DND-41 (cell line): ENCODE data around the gene OSBPL9.

ENCODE experiments used
- EZH2 ChIP-seq: IDR thresholded peaks from 3 replicates; pipeline ENCODE4 v1.6.1; 2012; ENCODE audit warnings: borderline replicate concordance, low read depth, mild to moderate bottlenecking, moderate library complexity, low read length, inconsistent platforms; ENCODE audit not compliant: severe bottlenecking
- TF ChIP-seq, protein P1 (sequence below): IDR thresholded peaks from 2 replicates; pipeline ENCODE4 v1.5.1; 2012; ENCODE audit warnings: borderline replicate concordance, low read length, moderate library complexity, mild to moderate bottlenecking; ENCODE audit not compliant: poor library complexity, severe bottlenecking; ENCODE audit errors: extremely low read depth

DNA sequence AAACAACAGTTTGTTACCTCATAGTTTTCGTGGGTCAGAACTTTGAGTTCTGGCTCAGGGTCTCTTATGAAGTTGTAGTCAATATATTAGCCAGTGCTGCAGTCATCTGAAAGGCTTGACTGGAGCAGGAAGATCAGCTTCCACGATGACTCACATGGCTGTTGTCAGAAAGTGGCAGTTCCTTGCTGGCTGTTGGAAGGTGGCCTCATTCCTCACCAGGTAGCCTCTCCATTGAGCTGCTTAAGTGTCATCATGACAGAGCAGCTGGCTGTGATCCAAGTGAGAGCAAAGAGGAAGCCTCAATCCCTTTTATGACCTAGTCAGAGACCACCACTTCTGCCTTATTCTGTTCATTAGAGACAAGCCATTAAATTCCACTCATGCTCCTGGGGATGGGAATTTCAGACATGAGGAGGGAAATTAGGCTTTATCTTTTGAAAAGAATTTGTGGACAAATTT lies 5.6 kb downstream of the OSBPL9 start:
- TF ChIP-seq, protein P1, sequence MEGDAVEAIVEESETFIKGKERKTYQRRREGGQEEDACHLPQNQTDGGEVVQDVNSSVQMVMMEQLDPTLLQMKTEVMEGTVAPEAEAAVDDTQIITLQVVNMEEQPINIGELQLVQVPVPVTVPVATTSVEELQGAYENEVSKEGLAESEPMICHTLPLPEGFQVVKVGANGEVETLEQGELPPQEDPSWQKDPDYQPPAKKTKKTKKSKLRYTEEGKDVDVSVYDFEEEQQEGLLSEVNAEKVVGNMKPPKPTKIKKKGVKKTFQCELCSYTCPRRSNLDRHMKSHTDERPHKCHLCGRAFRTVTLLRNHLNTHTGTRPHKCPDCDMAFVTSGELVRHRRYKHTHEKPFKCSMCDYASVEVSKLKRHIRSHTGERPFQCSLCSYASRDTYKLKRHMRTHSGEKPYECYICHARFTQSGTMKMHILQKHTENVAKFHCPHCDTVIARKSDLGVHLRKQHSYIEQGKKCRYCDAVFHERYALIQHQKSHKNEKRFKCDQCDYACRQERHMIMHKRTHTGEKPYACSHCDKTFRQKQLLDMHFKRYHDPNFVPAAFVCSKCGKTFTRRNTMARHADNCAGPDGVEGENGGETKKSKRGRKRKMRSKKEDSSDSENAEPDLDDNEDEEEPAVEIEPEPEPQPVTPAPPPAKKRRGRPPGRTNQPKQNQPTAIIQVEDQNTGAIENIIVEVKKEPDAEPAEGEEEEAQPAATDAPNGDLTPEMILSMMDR = no peak
- no peak for TF ChIP-seq EZH2
